ENCODE measurements around the gene FSCN2.

FSCN2 gene

GRCh38 chr17:81557276-81558114 is 29.3 kb downstream of the FSCN2 start:
- no peak for DNase-seq

- no peak for DNase-seq
Measured at GRCh38 chr17:81558115-81558468, 29.9 kb downstream of the FSCN2 start.

GRCh38 chr17:81558941-81559806 is 31.0 kb downstream of the FSCN2 start:
- DNase-seq: peak in 1 of 2 donors; percentile 24

GRCh38 chr17:81561494-81561885 is 33.3 kb downstream of the FSCN2 start:
- no peak for DNase-seq

GRCh38 chr17:81563861-81564586 is 35.8 kb downstream of the FSCN2 start:
- DNase-seq: peak in 1 of 2 donors; percentile 20

- DNase-seq: no peak
Measured at GRCh38 chr17:81564778-81565177, 36.6 kb downstream of the FSCN2 start.

GRCh38 chr17:81565231-81565630 is 37.1 kb downstream of the FSCN2 start:
- DNase-seq: no peak

GRCh38 chr17:81566461-81567126 is 38.4 kb downstream of the FSCN2 start:
- no peak for DNase-seq

- DNase-seq: no peak
Measured at GRCh38 chr17:81567191-81567590, 39.0 kb downstream of the FSCN2 start.

- no peak for DNase-seq
Measured at GRCh38 chr17:81568416-81568815, 40.2 kb downstream of the FSCN2 start.

GRCh38 chr17:81569986-81570514 is 41.9 kb downstream of the FSCN2 start:
- DNase-seq: no peak

GRCh38 chr17:81570964-81571363 is 42.8 kb downstream of the FSCN2 start:
- no peak for DNase-seq

GRCh38 chr17:81572563-81573168 is 44.5 kb downstream of the FSCN2 start:
- DNase-seq: no peak

- no peak for DNase-seq
Measured at GRCh38 chr17:81573794-81574642, 45.8 kb downstream of the FSCN2 start.

GRCh38 chr17:81574643-81574956 is 46.4 kb downstream of the FSCN2 start:
- DNase-seq: no peak

GRCh38 chr17:81575836-81576235 is 47.7 kb downstream of the FSCN2 start:
- no peak for DNase-seq

- no peak for DNase-seq
Measured at GRCh38 chr17:81576621-81577277, 48.6 kb downstream of the FSCN2 start.

- peak in 1 of 2 donors; percentile 44 for DNase-seq
Measured at GRCh38 chr17:81577278-81578000, 49.3 kb downstream of the FSCN2 start.

- DNase-seq: no peak
Measured at GRCh38 chr17:81578038-81578441, 49.9 kb downstream of the FSCN2 start.

All from CD4-positive, alpha-beta T cell treated with Interleukin-1 beta for 1 hour (primary cell).